Coronary artery (tissue), 2 donors: ENCODE results near the gene CLMP.
"Not testable (repeated sequence)": the region's sequence is repeated elsewhere in the genome, so short reads cannot be mapped to it uniquely, and the experiment has no call there.

ENCODE experiments used
- DNase-seq: peaks from one replicate; pipeline ENCODE4 v3.0.0-alpha.2; 2017; ENCODE audit warnings: low spot score
- H3K27ac ChIP-seq, 2 donors: fragments of 200-600 bp; sonication (generic); one replicate each; pipeline ENCODE4 v1.5.1; 2016 to 2019
- H3K4me3 ChIP-seq: fragments of 200-600 bp; sonication (generic); 2 replicates; pipeline ENCODE4 v1.5.1; 2016; ENCODE audit warnings: mild to moderate bottlenecking, moderate library complexity
- CTCF ChIP-seq: fragments of 200-600 bp; sonication (generic); IDR thresholded peaks from one replicate; pipeline ENCODE4 v1.5.1; 2019; ENCODE audit warnings: antibody characterized with exemption

CLMP gene

GRCh38 chr11:123211149-123211852, 16.3 kb upstream of the CLMP start:
- Histone ChIP-seq H3K4me3 (no peak overlapping the region), H3K27ac (no peak overlapping the region)
- no peak for TF ChIP-seq CTCF
- DNase-seq: no peak

- Histone ChIP-seq H3K27ac (no peak overlapping the region), H3K4me3 (no peak overlapping the region)
- DNase-seq: no peak
- TF ChIP-seq CTCF: no peak
Observed at GRCh38 chr11:123209591-123209990, 14.5 kb upstream of the CLMP start.

- no peak for DNase-seq
- Histone ChIP-seq H3K4me3 (no peak overlapping the region), H3K27ac (no peak overlapping the region)
- no peak for TF ChIP-seq CTCF
Observed at GRCh38 chr11:123206791-123207434, 11.9 kb upstream of the CLMP start.

- H3K27ac ChIP-seq, DNase-seq: not testable (repeated sequence)
Observed at GRCh38 chr11:123206055-123206454, 11.0 kb upstream of the CLMP start.

GRCh38 chr11:123203934-123204333, 8.9 kb upstream of the CLMP start:
- H3K4me3 ChIP-seq: no peak overlapping the region
- no peak for TF ChIP-seq CTCF
- DNase-seq: no peak
- H3K27ac ChIP-seq: no peak overlapping the region

More at GRCh38 chr11:123206055-123206454, 11.0 kb upstream of the CLMP start:
- not testable (repeated sequence) for H3K4me3 ChIP-seq

GRCh38 chr11:123203471-123203870, 8.4 kb upstream of the CLMP start:
- Histone ChIP-seq H3K27ac (no peak overlapping the region), H3K4me3 (no peak overlapping the region)
- TF ChIP-seq CTCF: no peak
- no peak for DNase-seq

- DNase-seq: no peak
- H3K27ac ChIP-seq: no peak overlapping the region
- H3K4me3 ChIP-seq: no peak overlapping the region
Observed at GRCh38 chr11:123202155-123203151, 7.4 kb upstream of the CLMP start.

More at GRCh38 chr11:123202155-123203151, 7.4 kb upstream of the CLMP start:
- no peak for TF ChIP-seq CTCF
